ENCODE results near the gene HBEGF.

- no peak for TF ChIP-seq CTCF (IDR thresholded peaks at IDR 0.05)
- TF ChIP-seq EP300 (IDR thresholded peaks at IDR 0.05): no peak
Measured at GRCh38 chr5:140324041-140324600, 22.3 kb downstream of the HBEGF start.

Measured in tibial nerve (tissue), 4 donors.